IgD-negative memory B cell (primary cell): ENCODE measurements around the gene NUP210L. TPM values are rescaled to one million over a fixed set of nuclear protein-coding genes. Genes with fewer than 3 reads are reported as not detected.
"Not testable (repeated sequence)": the region's sequence is repeated elsewhere in the genome, so short reads cannot be mapped to it uniquely, and the experiment has no call there.

Source experiments
- H3K27ac Mint-ChIP-seq, 3 donors: one replicate each; pipeline ENCODE4 v1.8.0; 2020 to 2022; ENCODE audit warnings: mild to moderate bottlenecking in 3 of 3, mixed read lengths in 3 of 3, moderate library complexity in 1 of 3
- H3K27me3 Mint-ChIP-seq: one replicate; pipeline ENCODE4 v1.8.0; 2021; ENCODE audit warnings: mixed read lengths
- H3K36me3 Mint-ChIP-seq: one replicate; pipeline ENCODE4 v1.8.0; 2020; ENCODE audit warnings: mild to moderate bottlenecking, mixed read lengths
- H3K4me1 Mint-ChIP-seq, 3 donors: one replicate each; pipeline ENCODE4 v1.8.0; 2020 to 2022; ENCODE audit warnings: mixed read lengths in 3 of 3, mild to moderate bottlenecking in 1 of 3
- H3K4me3 Mint-ChIP-seq, 4 donors: one replicate each; pipeline ENCODE4 v1.8.0; 2020 to 2022; ENCODE audit warnings: mild to moderate bottlenecking in 4 of 4, mixed read lengths in 4 of 4, moderate library complexity in 3 of 4
- H3K9me3 Mint-ChIP-seq, 3 donors: one replicate each; pipeline ENCODE4 v1.8.0; 2020 to 2021; ENCODE audit warnings: mixed read lengths in 3 of 3, mild to moderate bottlenecking in 1 of 3
- polyA plus RNA-seq: library from polyadenylated mRNA; unstranded; fragments of 300-500 nt; fragmentation: Illumina TruSeq; gene quantifications from one replicate; pipeline ENCODE4 v1.2.3, GENCODE V29; 2021

NUP210L gene
- polyA plus RNA-seq, 1 donor from 2014 or later, result not detected

DNA sequence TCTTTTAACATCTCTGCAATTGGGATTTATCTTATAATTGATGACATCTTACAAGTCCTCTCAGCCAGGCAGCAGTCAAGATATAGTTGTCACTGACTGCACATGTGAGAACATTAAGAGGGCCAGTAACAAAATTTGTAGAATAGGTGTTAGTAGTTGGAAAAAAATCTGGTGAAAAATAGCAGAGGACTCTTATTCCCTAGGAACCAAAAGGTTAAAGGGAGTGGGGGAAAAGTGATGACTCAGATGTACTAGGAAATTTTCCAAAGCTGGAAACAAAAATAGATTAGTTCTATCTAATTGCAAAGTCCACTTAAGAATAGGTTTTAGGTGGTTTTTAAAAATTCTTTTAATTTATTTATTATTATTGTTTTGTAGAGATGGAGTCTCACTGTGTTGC is 3.6 kb downstream of the NUP210L start:
- no peaks in the 10 kb centered on the region for H3K9me3 Mint-ChIP-seq
- H3K27ac Mint-ChIP-seq, result no peak overlapping the region
- no peaks in the 10 kb centered on the region for H3K27me3 Mint-ChIP-seq
- no peaks in the 10 kb centered on the region for H3K4me1 Mint-ChIP-seq
- H3K36me3 Mint-ChIP-seq, result no peaks in the 10 kb centered on the region
- no peak overlapping the region for H3K4me3 Mint-ChIP-seq

DNA sequence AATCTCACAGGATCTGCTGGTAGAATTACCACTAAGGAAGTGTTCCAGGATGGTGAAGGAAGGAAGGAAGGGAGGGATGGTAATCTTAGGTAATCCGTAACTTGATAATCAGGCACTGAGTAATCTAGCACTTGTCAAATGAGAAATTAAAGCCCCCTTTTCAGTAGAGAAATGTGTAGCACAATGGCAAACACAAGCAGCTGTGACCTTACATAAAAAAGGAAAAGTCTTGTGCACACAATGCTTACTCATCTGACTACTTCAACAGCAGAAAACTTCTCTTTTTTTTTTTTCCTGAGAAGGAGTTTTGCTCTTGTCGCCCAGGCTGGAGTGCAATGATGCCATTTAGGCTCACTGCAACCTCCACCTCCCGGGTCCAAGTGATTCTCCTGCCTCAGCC is 6.1 kb downstream of the NUP210L start:
- H3K4me1 Mint-ChIP-seq, result no peaks in the 10 kb centered on the region
- H3K36me3 Mint-ChIP-seq, result no peaks in the 10 kb centered on the region
- H3K9me3 Mint-ChIP-seq, result no peaks in the 10 kb centered on the region
- no peaks in the 10 kb centered on the region for H3K27me3 Mint-ChIP-seq
- H3K27ac Mint-ChIP-seq, result no peak overlapping the region
- no peak overlapping the region for H3K4me3 Mint-ChIP-seq

DNA sequence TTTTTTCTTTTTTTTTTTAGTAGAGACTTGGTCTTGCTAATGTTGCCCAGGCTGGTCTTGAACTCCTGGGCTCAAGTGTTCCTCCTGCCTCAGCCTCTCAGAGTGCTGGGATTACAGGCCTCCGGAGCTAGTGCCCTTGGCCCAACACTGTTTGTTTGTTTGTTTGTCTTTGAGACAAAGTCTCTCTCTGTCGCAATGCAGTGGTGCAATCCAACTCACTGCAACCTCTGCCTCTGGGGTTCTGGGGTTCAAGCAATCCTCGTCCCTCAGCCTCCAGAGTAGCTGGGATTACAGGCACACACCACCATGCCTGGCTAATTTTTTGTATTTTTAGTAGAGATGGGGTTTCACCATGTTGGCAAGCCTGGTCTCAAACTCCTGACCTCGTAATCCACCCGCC is 7.4 kb downstream of the NUP210L start:
- not testable (repeated sequence) for H3K9me3 Mint-ChIP-seq, H3K27me3 Mint-ChIP-seq, H3K4me3 Mint-ChIP-seq, H3K27ac Mint-ChIP-seq, H3K4me1 Mint-ChIP-seq, H3K36me3 Mint-ChIP-seq

DNA sequence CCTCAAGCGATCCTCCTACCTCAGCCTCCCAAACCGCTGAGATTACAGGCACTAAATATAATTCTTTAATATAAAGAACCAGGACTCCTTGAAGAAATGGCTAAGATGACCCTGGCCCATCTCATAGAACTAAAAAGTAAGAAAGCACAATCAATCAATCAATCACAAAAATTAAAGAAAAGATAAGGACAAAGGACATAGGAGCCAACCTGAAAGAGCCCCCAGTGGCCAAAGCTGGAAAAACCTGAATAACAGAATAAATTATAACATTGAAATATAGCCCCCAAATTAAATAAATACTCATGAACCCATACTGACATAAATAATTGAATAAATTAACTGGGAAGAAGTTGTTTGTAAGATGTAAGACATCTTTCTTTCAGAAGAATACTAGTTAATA is 8.9 kb downstream of the NUP210L start:
- no peak overlapping the region for H3K4me3 Mint-ChIP-seq
- H3K27ac Mint-ChIP-seq, result no peak overlapping the region
- no peaks in the 10 kb centered on the region for H3K9me3 Mint-ChIP-seq
- no peaks in the 10 kb centered on the region for H3K4me1 Mint-ChIP-seq
- peaks cover 2% of the 10 kb centered on the region for H3K36me3 Mint-ChIP-seq
- no peaks in the 10 kb centered on the region for H3K27me3 Mint-ChIP-seq

DNA sequence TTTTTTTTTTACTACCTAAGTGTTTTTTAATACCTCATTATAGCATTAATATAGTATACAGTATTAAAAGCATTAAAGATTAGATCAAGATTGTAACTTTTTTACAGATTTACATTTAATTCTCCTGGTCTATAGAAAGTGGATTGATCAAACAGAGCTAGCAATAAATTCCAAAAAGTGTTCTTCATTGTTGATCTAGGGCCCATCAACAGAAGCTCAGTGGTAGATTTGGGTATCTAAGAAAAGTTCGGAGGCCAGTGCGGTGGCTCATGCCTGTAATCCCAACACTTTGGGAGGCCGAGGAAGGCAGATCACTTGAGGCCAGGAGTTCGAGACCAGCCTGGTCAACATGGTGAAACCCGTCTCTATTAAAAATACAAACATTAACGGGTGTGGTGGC is 12.5 kb downstream of the NUP210L start:
- no peaks in the 10 kb centered on the region for H3K9me3 Mint-ChIP-seq
- no peak overlapping the region for H3K4me3 Mint-ChIP-seq
- H3K27me3 Mint-ChIP-seq, result no peaks in the 10 kb centered on the region
- no peaks in the 10 kb centered on the region for H3K4me1 Mint-ChIP-seq
- H3K27ac Mint-ChIP-seq, result no peak overlapping the region
- peaks cover 2% of the 10 kb centered on the region for H3K36me3 Mint-ChIP-seq

DNA sequence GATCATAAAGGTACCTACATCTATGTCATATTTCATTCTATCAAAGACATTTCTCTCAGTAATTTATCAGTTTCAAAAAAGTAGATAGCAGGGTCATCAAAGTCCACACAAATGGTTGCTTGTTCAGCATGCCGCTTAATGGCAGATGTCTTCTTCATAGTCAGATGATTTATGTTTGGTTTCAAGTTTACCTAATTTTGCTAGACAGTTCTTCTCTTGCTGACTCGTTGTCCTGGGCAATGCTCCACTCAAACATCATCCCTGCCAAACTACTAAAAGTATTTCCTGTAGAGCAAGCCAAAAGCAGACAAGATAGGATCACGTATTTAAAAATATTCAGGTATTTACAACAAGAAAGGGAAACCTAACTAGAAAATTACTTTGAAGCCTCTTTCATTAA is 13.6 kb downstream of the NUP210L start:
- H3K27ac Mint-ChIP-seq, result no peak overlapping the region
- no peak overlapping the region for H3K4me3 Mint-ChIP-seq
- no peaks in the 10 kb centered on the region for H3K9me3 Mint-ChIP-seq

DNA sequence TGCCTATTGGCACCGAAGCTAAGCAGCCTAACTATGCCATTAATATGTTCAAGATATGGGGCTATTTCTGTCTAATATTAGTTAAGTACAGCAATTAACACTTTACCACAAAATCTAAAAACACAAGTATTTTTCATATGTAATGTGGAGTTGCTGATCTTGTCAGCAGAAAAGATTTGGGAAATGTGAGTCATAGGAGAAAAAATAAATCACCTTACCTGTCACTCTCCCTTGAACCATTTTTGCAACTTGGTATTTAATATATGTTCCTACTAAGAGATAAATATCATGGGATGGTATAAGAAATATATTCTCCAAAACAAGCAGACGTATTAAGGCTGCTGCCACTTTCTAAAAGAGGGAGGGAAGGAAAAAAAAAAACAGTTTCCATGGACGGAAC is 17.0 kb downstream of the NUP210L start:
- Mint-ChIP-seq H3K9me3 (no peaks in the 10 kb centered on the region), H3K27ac (no peak overlapping the region), H3K4me1 (no peaks in the 10 kb centered on the region), H3K36me3 (no peaks in the 10 kb centered on the region), H3K27me3 (no peaks in the 10 kb centered on the region), H3K4me3 (no peak overlapping the region)

More for the DNA sequence above, 13.6 kb downstream of the NUP210L start:
- H3K27me3 Mint-ChIP-seq, result no peaks in the 10 kb centered on the region
- peaks cover 2% of the 10 kb centered on the region for H3K36me3 Mint-ChIP-seq
- no peaks in the 10 kb centered on the region for H3K4me1 Mint-ChIP-seq

DNA sequence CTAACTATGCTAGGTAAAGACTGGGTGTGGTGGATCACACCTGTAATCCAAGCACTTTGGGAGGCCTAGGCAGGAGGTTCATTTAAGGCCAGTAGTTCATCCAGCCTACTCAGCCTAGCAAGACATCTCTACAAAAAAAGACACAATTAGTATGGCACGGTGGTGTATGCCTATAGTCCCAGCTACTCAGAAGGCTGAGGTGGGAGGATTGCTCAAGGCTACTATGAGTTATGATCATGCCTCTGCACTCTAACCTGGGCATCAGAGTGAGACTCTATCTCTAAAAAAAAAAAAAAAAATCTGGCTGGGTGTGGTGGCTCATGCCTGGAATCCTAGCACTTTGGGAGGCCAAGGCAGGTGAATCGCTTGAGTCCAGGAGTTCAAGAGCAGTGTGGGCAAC is 21.6 kb downstream of the NUP210L start:
- Mint-ChIP-seq H3K4me3 (no peak overlapping the region), H3K27me3 (no peaks in the 10 kb centered on the region), H3K27ac (peak overlapping the region in 1 of 3 donors; percentile 43), H3K9me3 (no peaks in the 10 kb centered on the region), H3K4me1 (no peaks in the 10 kb centered on the region), H3K36me3 (no peaks in the 10 kb centered on the region)

DNA sequence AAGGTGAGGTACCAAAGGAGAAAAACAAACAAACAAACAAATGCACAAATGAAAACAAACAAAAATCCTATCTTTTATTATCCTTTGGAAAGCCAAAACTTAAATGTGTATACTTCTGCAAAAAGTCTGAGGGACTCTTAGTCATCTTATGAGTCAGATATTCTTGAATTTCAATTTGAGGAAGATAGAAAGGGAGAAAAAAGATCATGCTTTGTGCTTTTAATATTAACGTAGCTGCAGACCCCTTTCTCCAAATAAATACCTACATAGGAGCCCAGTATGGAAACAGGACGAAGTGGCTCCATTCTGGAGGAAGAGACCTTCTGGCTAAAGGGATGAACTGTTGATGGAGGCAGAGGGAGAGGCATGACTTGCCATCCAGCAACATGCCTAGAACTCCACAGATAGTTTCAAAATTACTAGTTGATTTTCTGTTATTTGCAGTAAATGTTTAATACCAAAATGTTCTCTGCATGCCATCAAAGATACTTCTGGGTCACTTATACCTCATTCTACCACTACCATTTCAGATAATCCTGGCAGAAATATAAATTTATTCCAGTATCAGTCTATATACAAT is 25.4 kb downstream of the NUP210L start:
- Mint-ChIP-seq H3K4me1 (peaks cover 0 to 2% (median 0%) of the 10 kb centered on the region in 3 donors), H3K36me3 (peaks cover 1% of the 10 kb centered on the region), H3K27ac (no peak overlapping the region), H3K27me3 (no peaks in the 10 kb centered on the region), H3K9me3 (no peaks in the 10 kb centered on the region), H3K4me3 (no peak overlapping the region)

DNA sequence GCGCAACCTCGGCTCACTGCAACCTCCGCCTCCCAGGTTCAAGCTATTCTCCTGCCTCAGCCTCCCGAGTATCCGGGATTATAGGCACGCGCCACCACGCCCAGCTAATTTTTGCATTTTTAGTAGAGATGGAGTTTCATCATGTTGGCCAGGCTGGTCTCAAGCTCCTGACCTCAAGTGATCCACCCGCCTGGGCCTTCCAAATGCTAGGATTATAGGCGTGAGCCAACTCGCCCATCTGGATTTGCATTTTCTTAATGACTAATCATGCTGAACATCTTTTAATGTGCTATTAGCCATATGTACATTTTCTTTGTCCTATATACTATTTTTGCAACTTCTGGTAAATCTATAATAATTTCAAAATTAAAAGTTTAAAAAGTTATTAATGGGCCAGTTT is 31.7 kb downstream of the NUP210L start:
- not testable (repeated sequence) for H3K9me3 Mint-ChIP-seq, H3K4me1 Mint-ChIP-seq, H3K27ac Mint-ChIP-seq, H3K36me3 Mint-ChIP-seq, H3K27me3 Mint-ChIP-seq
- H3K4me3 Mint-ChIP-seq, result peak overlapping the region in 1 of 4 donors; percentile 47

DNA sequence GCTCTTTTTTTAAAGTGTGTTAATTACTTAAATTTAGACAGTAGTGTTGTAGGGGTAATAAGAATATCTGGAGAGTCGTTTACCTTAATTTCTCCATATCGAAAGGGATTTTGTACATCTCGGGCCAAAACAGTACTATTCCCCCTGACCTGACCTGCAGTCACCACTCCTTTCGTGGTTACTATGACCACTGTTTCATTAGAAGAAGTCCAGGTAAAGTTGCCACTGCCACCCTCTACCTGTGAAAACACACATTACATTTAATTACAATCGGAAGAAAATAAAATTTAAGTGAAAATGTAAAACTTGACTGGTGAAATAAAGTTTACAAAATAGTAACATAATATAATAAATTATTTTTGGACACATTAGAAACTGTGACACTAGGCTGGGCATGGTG is 37.2 kb downstream of the NUP210L start:
- Mint-ChIP-seq H3K4me3 (no peak overlapping the region), H3K4me1 (peaks cover 4 to 10% (median 5%) of the 10 kb centered on the region in 3 donors), H3K27ac (no peak overlapping the region), H3K27me3 (no peaks in the 10 kb centered on the region), H3K36me3 (no peaks in the 10 kb centered on the region), H3K9me3 (peaks cover 0 to 2% (median 0%) of the 10 kb centered on the region in 3 donors)

DNA sequence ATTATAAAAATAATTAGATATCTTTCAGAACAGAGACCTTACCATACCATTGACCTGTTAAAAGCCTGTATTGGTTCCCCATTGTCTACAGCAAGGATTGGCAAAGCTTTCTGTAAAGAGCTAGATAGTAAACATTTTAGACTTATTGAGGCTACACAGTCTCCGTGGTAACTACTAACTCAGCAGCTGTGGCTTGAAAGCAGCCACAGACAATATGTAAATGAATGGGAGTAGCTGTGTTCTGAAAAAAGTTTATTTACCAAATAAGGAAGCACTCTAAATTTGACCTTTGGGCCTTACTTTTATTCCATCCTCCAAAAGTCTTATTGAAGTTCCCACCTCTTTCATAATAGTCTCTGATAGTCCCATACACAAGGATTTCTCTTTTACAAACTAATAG is 39.7 kb downstream of the NUP210L start:
- peak overlapping the region in 1 of 4 donors; percentile 77 for H3K4me3 Mint-ChIP-seq
- H3K27me3 Mint-ChIP-seq, result no peaks in the 10 kb centered on the region
- H3K36me3 Mint-ChIP-seq, result peaks cover 2% of the 10 kb centered on the region
- H3K27ac Mint-ChIP-seq, result no peak overlapping the region
- H3K4me1 Mint-ChIP-seq, result peaks cover 4 to 10% (median 5%) of the 10 kb centered on the region in 3 donors
- no peaks in the 10 kb centered on the region for H3K9me3 Mint-ChIP-seq

DNA sequence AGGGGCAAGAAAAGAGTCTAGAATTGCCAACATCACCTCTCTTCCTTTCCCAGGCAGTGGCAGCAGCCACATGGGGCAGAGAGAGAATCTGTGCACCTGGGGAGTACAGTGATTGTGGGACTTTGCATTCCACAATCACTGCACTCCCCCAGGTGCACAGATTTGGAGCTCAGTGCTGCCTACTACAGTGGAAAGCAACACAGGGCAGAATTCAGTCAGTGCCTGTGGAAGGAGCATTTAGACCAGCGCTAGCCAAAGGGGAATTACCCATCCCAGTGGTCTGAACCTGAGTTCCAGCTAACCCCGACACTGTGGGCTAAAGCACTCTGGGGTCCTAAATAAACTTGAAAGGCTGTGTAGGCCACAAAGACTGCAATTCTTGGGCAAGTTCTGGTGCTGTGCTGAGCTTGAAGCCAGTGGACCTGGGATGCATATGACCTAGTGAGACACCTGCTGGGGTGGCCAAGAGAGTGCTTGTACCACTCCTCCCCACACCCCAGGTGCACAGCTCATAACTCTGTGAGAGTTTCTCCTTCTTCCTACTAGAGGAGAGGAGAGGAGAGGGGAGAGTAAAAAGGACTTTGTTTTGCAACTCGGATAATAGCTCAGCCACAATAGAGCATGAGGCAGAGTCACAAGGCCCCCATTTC is 50.3 kb downstream of the NUP210L start:
- peaks cover 0 to 2% (median 0%) of the 10 kb centered on the region in 3 donors for H3K4me1 Mint-ChIP-seq
- H3K27me3 Mint-ChIP-seq, result no peaks in the 10 kb centered on the region
- no peaks in the 10 kb centered on the region for H3K9me3 Mint-ChIP-seq
- no peak overlapping the region for H3K27ac Mint-ChIP-seq
- H3K36me3 Mint-ChIP-seq, result peaks cover 2% of the 10 kb centered on the region
- H3K4me3 Mint-ChIP-seq, result no peak overlapping the region

DNA sequence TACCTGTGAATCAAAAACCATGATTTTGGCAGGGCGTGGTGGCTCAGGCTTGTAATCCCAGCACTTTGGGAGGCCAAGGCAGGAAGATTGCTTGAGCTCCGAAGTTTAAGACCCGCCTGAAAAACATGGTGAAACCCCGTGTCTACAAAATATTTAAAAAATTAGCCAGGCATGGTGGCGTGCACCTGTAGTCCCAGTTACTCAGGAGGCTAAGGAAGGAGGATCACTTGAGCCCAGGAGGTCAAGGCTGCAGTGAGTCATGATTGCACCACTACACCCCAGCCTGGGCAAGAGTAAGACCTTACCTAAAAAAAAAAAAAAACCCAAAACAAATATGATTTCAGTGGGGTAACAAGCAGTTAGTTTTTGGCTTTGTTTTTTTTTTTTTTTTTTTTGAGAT is 54.7 kb downstream of the NUP210L start:
- not testable (repeated sequence) for H3K27me3 Mint-ChIP-seq, H3K4me1 Mint-ChIP-seq, H3K9me3 Mint-ChIP-seq, H3K36me3 Mint-ChIP-seq, H3K4me3 Mint-ChIP-seq, H3K27ac Mint-ChIP-seq

DNA sequence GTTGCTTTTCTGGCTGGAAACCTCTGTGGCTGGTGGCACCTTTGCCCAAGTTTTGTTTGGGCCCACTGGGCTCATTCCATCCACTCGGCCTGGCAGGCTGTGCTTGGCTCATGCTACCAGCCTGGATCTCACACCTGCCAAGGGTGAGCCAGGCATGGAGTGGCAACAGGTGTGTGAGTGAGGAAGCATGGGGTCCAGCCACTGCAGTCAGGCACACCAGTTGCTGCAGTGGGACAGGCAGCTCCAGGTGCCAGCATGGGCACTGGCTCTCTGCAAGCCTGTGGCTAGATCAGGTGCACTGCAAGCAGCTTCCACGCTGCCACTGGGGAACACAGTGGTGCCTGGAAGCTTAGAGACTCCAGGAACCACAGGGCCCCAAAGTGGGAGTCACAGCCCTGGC is 57.0 kb downstream of the NUP210L start:
- H3K27ac Mint-ChIP-seq, result no peak overlapping the region
- no peaks in the 10 kb centered on the region for H3K9me3 Mint-ChIP-seq
- no peak overlapping the region for H3K4me3 Mint-ChIP-seq
- no peaks in the 10 kb centered on the region for H3K36me3 Mint-ChIP-seq
- H3K4me1 Mint-ChIP-seq, result no peaks in the 10 kb centered on the region
- H3K27me3 Mint-ChIP-seq, result no peaks in the 10 kb centered on the region

DNA sequence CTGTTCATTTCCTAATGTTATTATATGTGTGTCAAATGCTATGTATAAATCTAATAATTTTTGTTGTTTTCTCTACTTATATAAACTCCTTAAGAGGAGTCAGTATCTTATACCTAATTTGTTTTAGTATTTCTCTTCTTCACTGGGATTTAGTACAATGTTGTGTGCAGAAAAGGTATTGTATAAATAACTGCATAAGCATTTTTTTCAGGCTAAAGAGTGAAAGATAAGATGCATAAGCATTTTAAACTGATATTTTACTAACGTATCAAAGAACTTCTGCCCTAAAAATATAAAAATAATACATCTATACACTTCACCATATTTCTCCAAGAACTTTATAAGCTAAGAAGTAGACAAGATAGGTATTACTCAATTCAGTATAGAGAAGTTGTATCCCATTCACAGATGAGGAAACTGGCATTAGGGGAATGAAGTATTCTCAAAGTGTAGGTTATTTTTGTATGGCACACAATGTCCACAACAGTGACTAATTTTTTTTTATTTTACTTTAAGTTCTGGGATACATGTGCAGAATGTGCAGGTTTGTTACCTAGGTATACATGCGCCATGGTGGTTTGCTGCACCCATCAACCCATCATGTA is 59.3 kb downstream of the NUP210L start:
- H3K4me3 Mint-ChIP-seq, result no peak overlapping the region
- peaks cover 1% of the 10 kb centered on the region for H3K36me3 Mint-ChIP-seq
- H3K4me1 Mint-ChIP-seq, result no peaks in the 10 kb centered on the region
- H3K9me3 Mint-ChIP-seq, result no peaks in the 10 kb centered on the region
- H3K27ac Mint-ChIP-seq, result no peak overlapping the region
- H3K27me3 Mint-ChIP-seq, result no peaks in the 10 kb centered on the region
